ENCODE results near the gene HERC4.

The HERC4 gene

DNA sequence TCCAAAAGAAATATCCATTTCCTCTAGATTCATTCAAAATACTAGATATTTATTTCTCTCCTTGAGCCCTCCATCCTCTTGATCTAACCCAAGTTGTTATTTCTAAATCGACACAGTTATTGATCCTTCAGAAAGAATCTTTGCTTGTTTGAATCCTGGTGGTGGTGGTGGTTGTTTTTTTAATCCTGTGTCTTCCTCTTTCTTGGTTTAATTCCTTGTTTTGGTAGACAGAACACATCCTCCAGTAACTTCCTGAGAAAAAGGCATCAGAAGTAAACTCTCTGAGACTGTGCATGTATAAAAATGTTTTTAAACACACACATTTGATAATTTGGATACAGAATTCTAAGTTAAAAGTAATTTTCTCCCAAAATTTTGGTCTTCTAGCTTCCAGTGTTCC lies 140.7 kb downstream of the HERC4 start:
- Histone ChIP-seq H3F3A (ENCODE audit: insufficient read depth, low read length) (no peaks in the 10 kb centered on the region), H3K9me3 (ENCODE audit: low read length) (no peaks in the 10 kb centered on the region), H4K20me1 (ENCODE audit: insufficient read depth, low read length) (no peaks in the 10 kb centered on the region), H2AFZ (ENCODE audit: low read length) (no peak overlapping the region), H3K4me2 (ENCODE audit: low read length) (no peak overlapping the region), H3K9me2 (ENCODE audit: low read depth, low read length) (no peaks in the 10 kb centered on the region), H3K79me2 (ENCODE audit: insufficient read depth, low read length) (no peaks in the 10 kb centered on the region), H3K4me1 (ENCODE audit: insufficient read depth, low read length, severe bottlenecking) (no peaks in the 10 kb centered on the region), H3K4me3 (ENCODE audit: low read depth, low read length, poor library complexity, severe bottlenecking) (no peak overlapping the region), H3K27ac (ENCODE audit: low read depth, low read length, poor library complexity, severe bottlenecking) (no peak overlapping the region), H3K27me3 (ENCODE audit: insufficient read depth, low read length) (no peaks in the 10 kb centered on the region), H3K9ac (ENCODE audit: low read length) (no peak overlapping the region), H3K36me3 (ENCODE audit: insufficient read depth, low read length) (peaks cover 30% of the 10 kb centered on the region)
- TF ChIP-seq, protein P1, sequence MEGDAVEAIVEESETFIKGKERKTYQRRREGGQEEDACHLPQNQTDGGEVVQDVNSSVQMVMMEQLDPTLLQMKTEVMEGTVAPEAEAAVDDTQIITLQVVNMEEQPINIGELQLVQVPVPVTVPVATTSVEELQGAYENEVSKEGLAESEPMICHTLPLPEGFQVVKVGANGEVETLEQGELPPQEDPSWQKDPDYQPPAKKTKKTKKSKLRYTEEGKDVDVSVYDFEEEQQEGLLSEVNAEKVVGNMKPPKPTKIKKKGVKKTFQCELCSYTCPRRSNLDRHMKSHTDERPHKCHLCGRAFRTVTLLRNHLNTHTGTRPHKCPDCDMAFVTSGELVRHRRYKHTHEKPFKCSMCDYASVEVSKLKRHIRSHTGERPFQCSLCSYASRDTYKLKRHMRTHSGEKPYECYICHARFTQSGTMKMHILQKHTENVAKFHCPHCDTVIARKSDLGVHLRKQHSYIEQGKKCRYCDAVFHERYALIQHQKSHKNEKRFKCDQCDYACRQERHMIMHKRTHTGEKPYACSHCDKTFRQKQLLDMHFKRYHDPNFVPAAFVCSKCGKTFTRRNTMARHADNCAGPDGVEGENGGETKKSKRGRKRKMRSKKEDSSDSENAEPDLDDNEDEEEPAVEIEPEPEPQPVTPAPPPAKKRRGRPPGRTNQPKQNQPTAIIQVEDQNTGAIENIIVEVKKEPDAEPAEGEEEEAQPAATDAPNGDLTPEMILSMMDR (IDR thresholded peaks at IDR 0.05; ENCODE audit: low read length): no peak
- no peak for TF ChIP-seq EZH2 (IDR thresholded peaks at IDR 0.05; ENCODE audit: borderline replicate concordance, low read length)

DNA sequence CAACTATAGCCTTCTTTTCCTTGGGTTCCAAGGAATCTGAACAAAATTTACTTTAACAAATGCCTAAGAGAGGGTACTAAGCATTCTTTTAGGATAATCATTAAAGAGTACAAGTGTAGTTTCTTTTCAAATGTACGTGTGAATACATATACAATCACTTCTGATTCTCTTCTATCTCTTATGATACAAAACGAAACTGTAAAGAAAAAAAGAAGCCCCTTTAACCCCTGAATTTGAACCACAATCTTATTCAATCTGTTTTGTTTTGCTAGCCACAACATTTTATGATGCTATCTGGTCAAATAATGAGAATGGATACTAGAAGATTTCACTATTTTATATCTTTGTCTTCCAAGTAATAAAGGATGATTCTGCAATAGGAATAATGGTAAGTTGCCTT lies 141.9 kb downstream of the HERC4 start:
- H3F3A ChIP-seq (ENCODE audit: insufficient read depth, low read length): no peaks in the 10 kb centered on the region
- no peaks in the 10 kb centered on the region for H3K4me1 ChIP-seq (ENCODE audit: insufficient read depth, low read length, severe bottlenecking)
- H3K27ac ChIP-seq (ENCODE audit: low read depth, low read length, poor library complexity, severe bottlenecking): no peak overlapping the region
- no peak overlapping the region for H3K9ac ChIP-seq (ENCODE audit: low read length)
- H3K36me3 ChIP-seq (ENCODE audit: insufficient read depth, low read length): peaks cover 25% of the 10 kb centered on the region
- H3K79me2 ChIP-seq (ENCODE audit: insufficient read depth, low read length): no peaks in the 10 kb centered on the region
- no peak overlapping the region for H3K4me2 ChIP-seq (ENCODE audit: low read length)
- no peaks in the 10 kb centered on the region for H3K9me3 ChIP-seq (ENCODE audit: low read length)
- no peak overlapping the region for H2AFZ ChIP-seq (ENCODE audit: low read length)
- no peaks in the 10 kb centered on the region for H3K27me3 ChIP-seq (ENCODE audit: insufficient read depth, low read length)
- no peaks in the 10 kb centered on the region for H4K20me1 ChIP-seq (ENCODE audit: insufficient read depth, low read length)
- H3K4me3 ChIP-seq (ENCODE audit: low read depth, low read length, poor library complexity, severe bottlenecking): no peak overlapping the region
- H3K9me2 ChIP-seq (ENCODE audit: low read depth, low read length): no peaks in the 10 kb centered on the region
- no peak for TF ChIP-seq EZH2 (IDR thresholded peaks at IDR 0.05; ENCODE audit: borderline replicate concordance, low read length)
- TF ChIP-seq, protein P1 (IDR thresholded peaks at IDR 0.05; ENCODE audit: low read length): no peak

DNA sequence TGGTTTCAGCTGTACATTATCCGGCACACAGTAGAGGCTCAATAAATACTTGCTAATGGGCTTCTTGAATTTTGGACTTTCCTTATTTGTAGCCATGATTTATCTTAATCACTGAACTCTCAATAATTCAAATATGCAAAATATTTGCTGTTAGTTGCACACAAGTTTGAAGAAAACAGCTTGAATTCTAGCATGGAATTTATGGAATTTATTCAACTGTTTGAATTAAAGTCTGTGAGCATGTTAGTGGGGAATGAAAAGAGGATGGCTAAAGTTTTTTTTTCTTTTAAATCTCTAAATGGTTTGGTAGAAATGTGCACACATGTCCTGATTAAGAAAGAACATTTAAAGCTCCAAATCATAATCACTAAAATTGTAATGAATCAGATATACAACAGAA lies 148.1 kb downstream of the HERC4 start:
- H3K27me3 ChIP-seq (ENCODE audit: insufficient read depth, low read length): no peaks in the 10 kb centered on the region
- no peaks in the 10 kb centered on the region for H3K9me2 ChIP-seq (ENCODE audit: low read depth, low read length)
- 0 out of 2 replicates have a peak, but pooled peaks cover 3% of the 10 kb centered on the region for H3F3A ChIP-seq (ENCODE audit: insufficient read depth, low read length)
- no peaks in the 10 kb centered on the region for H3K9me3 ChIP-seq (ENCODE audit: low read length)
- TF ChIP-seq, protein P1 (IDR thresholded peaks at IDR 0.05; ENCODE audit: low read length): no peak
- no peak for TF ChIP-seq EZH2 (IDR thresholded peaks at IDR 0.05; ENCODE audit: borderline replicate concordance, low read length)
- no peak overlapping the region for H3K27ac ChIP-seq (ENCODE audit: low read depth, low read length, poor library complexity, severe bottlenecking)
- no peak overlapping the region for H3K9ac ChIP-seq (ENCODE audit: low read length)
- H3K4me1 ChIP-seq (ENCODE audit: insufficient read depth, low read length, severe bottlenecking): no peaks in the 10 kb centered on the region
- no peaks in the 10 kb centered on the region for H3K79me2 ChIP-seq (ENCODE audit: insufficient read depth, low read length)
- H3K36me3 ChIP-seq (ENCODE audit: insufficient read depth, low read length): peaks cover 21% of the 10 kb centered on the region
- H3K4me2 ChIP-seq (ENCODE audit: low read length): no peak overlapping the region
- H4K20me1 ChIP-seq (ENCODE audit: insufficient read depth, low read length): no peaks in the 10 kb centered on the region
- no peak overlapping the region for H3K4me3 ChIP-seq (ENCODE audit: low read depth, low read length, poor library complexity, severe bottlenecking)
- H2AFZ ChIP-seq (ENCODE audit: low read length): no peak overlapping the region
